Memory B cell (primary cell): ENCODE results near the gene DPH1.
"Not testable (repeated sequence)": the region's sequence is repeated elsewhere in the genome, so short reads cannot be mapped to it uniquely, and the experiment has no call there.

Experiments
- ATAC-seq: fragments of 150-1000 bp; cut with Tn5 transposase; 2 replicates; pipeline ENCODE4 v1.10.0; 2021; ENCODE audit warnings: low read depth, mild to moderate bottlenecking, moderate library complexity
- DNase-seq, 2 donors: peaks; one replicate each; pipeline ENCODE4 v3.0.0; 2022; ENCODE audit warnings: low spot score in 2 of 2
- H3K27ac Mint-ChIP-seq: one replicate; pipeline ENCODE4 v1.8.0; 2022; ENCODE audit warnings: mild to moderate bottlenecking, moderate library complexity, mixed read lengths
- H3K27me3 Mint-ChIP-seq: one replicate; pipeline ENCODE4 v1.8.0; 2022; ENCODE audit warnings: mixed read lengths
- H3K36me3 Mint-ChIP-seq: one replicate; pipeline ENCODE4 v1.8.0; 2022; ENCODE audit warnings: mild to moderate bottlenecking, mixed read lengths
- H3K4me1 Mint-ChIP-seq: one replicate; pipeline ENCODE4 v1.8.0; 2022; ENCODE audit warnings: mixed read lengths
- H3K4me3 Mint-ChIP-seq: one replicate; pipeline ENCODE4 v1.8.0; 2022; ENCODE audit warnings: mild to moderate bottlenecking, moderate library complexity, mixed read lengths
- H3K9me3 Mint-ChIP-seq: one replicate; pipeline ENCODE4 v1.8.0; 2022; ENCODE audit warnings: mixed read lengths

The DPH1 gene

GRCh38 chr17:2029911-2030778 is at the start of gene DPH1:
DPH1 (plus strand) TSS chr17:2030153; CDS start chr17:2030170, 17 bp downstream.
- DNase-seq (peak; percentile 80 to 83), ATAC-seq (peak; percentile 82)
- peak within 1 kb of the TSS; percentile 87 for H3K27ac Mint-ChIP-seq
- no peaks in the 10 kb centered on the region for H3K9me3 Mint-ChIP-seq
- peaks cover 16% of the 10 kb centered on the region for H3K27me3 Mint-ChIP-seq
- H3K4me1 Mint-ChIP-seq: peaks cover 25% of the 10 kb centered on the region
- peak within 1 kb of the TSS; percentile 95 for H3K4me3 Mint-ChIP-seq
- peaks cover 2% of the 10 kb centered on the region for H3K36me3 Mint-ChIP-seq

GRCh38 chr17:1980665-1981250 is 49.2 kb upstream of the DPH1 start:
- no peak for ATAC-seq
- peaks cover 11% of the 10 kb centered on the region for H3K27me3 Mint-ChIP-seq
- no peak overlapping the region for H3K27ac Mint-ChIP-seq
- DNase-seq: no peak
- H3K4me3 Mint-ChIP-seq: no peak overlapping the region
- no peaks in the 10 kb centered on the region for H3K36me3 Mint-ChIP-seq
- H3K9me3 Mint-ChIP-seq: no peaks in the 10 kb centered on the region
- H3K4me1 Mint-ChIP-seq: no peaks in the 10 kb centered on the region

DNA sequence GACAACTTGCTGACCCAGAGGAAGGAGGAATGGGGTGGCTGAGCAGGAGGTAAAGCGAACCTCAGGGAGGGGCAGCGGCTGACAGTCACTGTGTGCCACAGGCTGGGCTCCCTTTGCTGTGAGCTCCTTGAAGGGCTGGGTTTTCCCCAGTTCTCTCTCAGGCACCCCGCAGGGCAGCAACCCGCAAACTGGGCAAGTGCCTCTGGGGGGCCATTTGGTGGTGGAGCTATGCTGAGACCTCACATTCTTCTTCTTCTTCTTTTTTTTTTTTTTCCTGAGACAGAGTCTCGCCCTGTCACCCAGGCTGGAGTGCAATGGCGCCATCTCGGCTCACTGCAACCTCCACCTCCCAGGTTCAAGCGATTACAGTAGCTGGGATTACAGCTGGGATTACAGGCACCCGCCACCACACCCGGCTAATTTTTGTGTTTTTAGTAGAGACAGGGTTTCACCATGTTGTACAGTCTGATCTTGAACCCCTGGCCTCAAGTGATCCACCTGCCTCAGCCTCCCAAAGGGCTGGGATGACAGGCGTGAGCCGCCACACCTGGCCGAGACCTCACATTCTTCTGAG is 47.1 kb upstream of the DPH1 start:
- H3K4me3 Mint-ChIP-seq, DNase-seq, H3K36me3 Mint-ChIP-seq, H3K27me3 Mint-ChIP-seq, H3K9me3 Mint-ChIP-seq, ATAC-seq, H3K4me1 Mint-ChIP-seq, H3K27ac Mint-ChIP-seq: not testable (repeated sequence)

GRCh38 chr17:1985093-1985492 is 44.9 kb upstream of the DPH1 start:
- DNase-seq (no peak), ATAC-seq (no peak)
- H3K27me3 Mint-ChIP-seq: peaks cover 11% of the 10 kb centered on the region
- no peaks in the 10 kb centered on the region for H3K4me1 Mint-ChIP-seq
- H3K36me3 Mint-ChIP-seq: no peaks in the 10 kb centered on the region
- H3K4me3 Mint-ChIP-seq: no peak overlapping the region
- H3K27ac Mint-ChIP-seq: no peak overlapping the region
- H3K9me3 Mint-ChIP-seq: no peaks in the 10 kb centered on the region

- Mint-ChIP-seq H3K9me3 (no peaks in the 10 kb centered on the region), H3K4me1 (no peaks in the 10 kb centered on the region), H3K36me3 (no peaks in the 10 kb centered on the region)
Observed at GRCh38 chr17:1985686-1986085, 44.3 kb upstream of the DPH1 start.

DNA sequence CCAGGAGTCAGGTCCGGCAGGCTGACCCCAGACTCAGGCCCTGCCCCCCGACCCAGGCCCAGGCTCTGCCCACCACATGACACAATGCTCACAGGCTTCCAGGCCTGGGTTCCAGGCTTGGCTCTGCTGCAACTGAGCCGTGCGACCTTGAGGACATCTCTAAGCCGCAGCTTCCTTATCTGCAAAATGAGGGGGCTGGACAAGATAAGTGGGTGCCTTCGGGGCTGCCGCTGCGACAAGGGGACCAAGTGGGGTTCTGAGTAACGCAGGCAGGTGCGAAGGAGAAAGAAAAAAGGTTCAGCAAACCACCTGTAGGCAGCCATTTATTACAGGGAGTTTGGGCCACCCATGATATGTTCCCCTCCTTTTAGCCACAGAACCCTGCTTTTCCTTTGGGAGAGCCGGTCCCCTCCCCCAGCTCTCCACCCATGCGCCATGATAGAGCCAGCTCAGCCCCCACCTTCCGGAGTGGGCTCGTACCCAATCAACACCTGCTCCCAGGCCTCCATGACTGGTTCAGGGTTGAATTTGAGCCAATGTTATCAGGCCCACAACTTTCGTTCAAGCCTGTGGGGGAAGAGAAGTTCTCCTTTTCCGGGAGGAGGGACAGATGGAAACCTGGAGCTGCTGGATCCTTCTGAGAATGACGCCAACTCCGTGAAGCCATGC is 43.0 kb upstream of the DPH1 start:
- Mint-ChIP-seq H3K36me3 (no peaks in the 10 kb centered on the region), H3K27me3 (peaks cover 10% of the 10 kb centered on the region), H3K4me3 (no peak overlapping the region), H3K9me3 (no peaks in the 10 kb centered on the region), H3K27ac (no peak overlapping the region), H3K4me1 (no peaks in the 10 kb centered on the region)
- no peak for DNase-seq
- no peak for ATAC-seq

More at GRCh38 chr17:1985686-1986085, 44.3 kb upstream of the DPH1 start:
- peaks cover 11% of the 10 kb centered on the region for H3K27me3 Mint-ChIP-seq
- no peak overlapping the region for H3K4me3 Mint-ChIP-seq
- ATAC-seq (no peak), DNase-seq (no peak)
- no peak overlapping the region for H3K27ac Mint-ChIP-seq

- no peak overlapping the region for H3K4me3 Mint-ChIP-seq
- no peaks in the 10 kb centered on the region for H3K9me3 Mint-ChIP-seq
- no peaks in the 10 kb centered on the region for H3K4me1 Mint-ChIP-seq
- DNase-seq (no peak), ATAC-seq (no peak)
- H3K27ac Mint-ChIP-seq: no peak overlapping the region
- peaks cover 9% of the 10 kb centered on the region for H3K27me3 Mint-ChIP-seq
- no peaks in the 10 kb centered on the region for H3K36me3 Mint-ChIP-seq
Observed at GRCh38 chr17:1989135-1989534, 40.8 kb upstream of the DPH1 start.

GRCh38 chr17:1992541-1992940 is 37.4 kb upstream of the DPH1 start:
- no peak for ATAC-seq

DNA sequence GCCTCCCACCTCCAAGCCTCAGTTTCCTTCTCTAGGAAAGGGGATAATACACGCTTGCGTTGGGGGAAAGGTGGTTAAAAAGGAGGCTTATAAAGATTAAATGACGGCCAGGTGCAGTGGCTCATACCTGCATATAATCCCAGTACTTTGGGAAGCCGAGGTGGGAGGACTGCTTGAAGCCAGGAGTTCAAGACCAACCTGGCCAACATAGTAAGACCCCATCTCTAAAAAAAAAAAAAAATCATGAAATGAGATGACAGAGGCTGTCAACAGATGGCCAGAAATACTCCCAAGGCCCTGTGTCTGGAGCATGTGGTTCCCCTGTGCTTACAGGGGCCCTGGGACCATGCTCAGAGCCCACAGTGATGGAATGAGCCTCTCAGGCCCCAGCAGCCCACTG is 35.2 kb upstream of the DPH1 start:
- no peaks in the 10 kb centered on the region for H3K9me3 Mint-ChIP-seq
- peaks cover 2% of the 10 kb centered on the region for H3K4me1 Mint-ChIP-seq
- no peak overlapping the region for H3K4me3 Mint-ChIP-seq
- H3K27me3 Mint-ChIP-seq: peaks cover 20% of the 10 kb centered on the region
- no peak for DNase-seq
- H3K27ac Mint-ChIP-seq: no peak overlapping the region
- peaks cover 3% of the 10 kb centered on the region for H3K36me3 Mint-ChIP-seq
- no peak for ATAC-seq

More at GRCh38 chr17:1992541-1992940, 37.4 kb upstream of the DPH1 start:
- no peak overlapping the region for H3K4me3 Mint-ChIP-seq
- H3K27me3 Mint-ChIP-seq: peaks cover 19% of the 10 kb centered on the region
- H3K27ac Mint-ChIP-seq: no peak overlapping the region
- no peaks in the 10 kb centered on the region for H3K4me1 Mint-ChIP-seq
- no peaks in the 10 kb centered on the region for H3K36me3 Mint-ChIP-seq
- no peaks in the 10 kb centered on the region for H3K9me3 Mint-ChIP-seq
- no peak for DNase-seq

GRCh38 chr17:1995321-1995892 is 34.5 kb upstream of the DPH1 start:
- no peak overlapping the region for H3K4me3 Mint-ChIP-seq
- H3K27me3 Mint-ChIP-seq: peaks cover 24% of the 10 kb centered on the region
- no peak overlapping the region for H3K27ac Mint-ChIP-seq
- peaks cover 3% of the 10 kb centered on the region for H3K36me3 Mint-ChIP-seq
- peaks cover 2% of the 10 kb centered on the region for H3K4me1 Mint-ChIP-seq
- DNase-seq (no peak), ATAC-seq (no peak)
- H3K9me3 Mint-ChIP-seq: no peaks in the 10 kb centered on the region

DNA sequence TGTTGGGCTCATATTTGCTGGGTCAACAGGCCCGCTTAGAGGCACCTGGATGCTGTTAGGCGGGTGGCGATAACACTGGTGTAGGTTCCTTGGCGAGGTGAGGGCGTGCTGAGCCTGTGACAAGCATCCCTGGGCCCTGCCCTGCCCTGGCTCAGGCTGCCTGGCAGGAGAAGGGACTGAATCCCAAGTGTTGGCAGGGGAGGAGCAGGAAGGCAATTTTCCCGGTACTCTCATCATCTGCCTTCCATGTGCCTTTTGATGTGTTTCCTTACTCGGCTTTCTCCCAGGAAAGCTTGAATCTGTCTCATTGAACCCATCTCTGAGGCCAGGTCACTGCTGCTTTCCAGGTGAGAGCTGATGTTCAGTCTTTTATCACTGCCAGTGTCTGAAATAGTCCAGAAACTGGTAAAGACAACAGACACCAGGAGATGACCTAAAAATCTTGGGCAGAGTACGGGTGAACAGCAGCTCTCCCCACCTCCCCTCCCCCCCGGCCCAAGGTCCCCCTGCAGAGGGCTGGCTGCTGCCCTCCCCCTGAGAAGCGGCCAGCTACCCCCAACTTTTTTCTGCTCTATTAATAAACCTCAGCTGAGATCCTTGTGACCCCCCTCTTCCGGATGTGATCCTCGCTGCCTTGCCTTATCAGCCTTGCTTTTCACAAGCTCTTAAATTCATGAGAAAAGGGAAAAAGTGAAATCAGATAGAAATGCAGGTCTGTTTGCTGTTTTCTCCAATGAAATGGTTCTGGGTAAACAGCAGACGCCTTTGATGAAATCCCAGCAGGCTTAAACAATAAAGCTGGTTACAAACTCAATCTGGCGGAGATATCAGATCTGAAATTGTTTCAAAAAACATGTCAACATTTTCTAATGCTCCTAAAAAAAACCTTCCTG is 33.8 kb upstream of the DPH1 start:
- no peaks in the 10 kb centered on the region for H3K9me3 Mint-ChIP-seq
- no peak overlapping the region for H3K4me3 Mint-ChIP-seq
- peaks cover 2% of the 10 kb centered on the region for H3K4me1 Mint-ChIP-seq
- H3K36me3 Mint-ChIP-seq: peaks cover 3% of the 10 kb centered on the region
- DNase-seq (no peak), ATAC-seq (no peak)
- H3K27me3 Mint-ChIP-seq: peaks cover 22% of the 10 kb centered on the region
- no peak overlapping the region for H3K27ac Mint-ChIP-seq

GRCh38 chr17:1996800-1997288 is 33.1 kb upstream of the DPH1 start:
- Mint-ChIP-seq H3K36me3 (peaks cover 3% of the 10 kb centered on the region), H3K4me1 (peaks cover 2% of the 10 kb centered on the region), H3K27ac (no peak overlapping the region), H3K9me3 (no peaks in the 10 kb centered on the region), H3K4me3 (no peak overlapping the region), H3K27me3 (peaks cover 22% of the 10 kb centered on the region)
- no peak for DNase-seq
- ATAC-seq: no peak
